GM10266 (cell line): ENCODE results near the gene ZBTB40.

Source experiments
- DNase-seq: peaks from one replicate; pipeline ENCODE4 v3.0.0; 2012; ENCODE audit errors: extremely low spot score
- CTCF ChIP-seq: IDR thresholded peaks from 2 replicates; pipeline ENCODE4 v1.5.1; 2012; ENCODE audit warnings: mild to moderate bottlenecking, low read depth; ENCODE audit not compliant: control insufficient read depth, insufficient read depth; ENCODE audit errors: missing control alignments

ZBTB40 gene

GRCh38 chr1:22485431-22485830 is 33.8 kb downstream of the ZBTB40 start:
- no peak for DNase-seq
- TF ChIP-seq CTCF = no peak

GRCh38 chr1:22487781-22488180 is 36.1 kb downstream of the ZBTB40 start:
- no peak for TF ChIP-seq CTCF
- no peak for DNase-seq

GRCh38 chr1:22488319-22488718 is 36.7 kb downstream of the ZBTB40 start:
- no peak for DNase-seq
- TF ChIP-seq CTCF = no peak

- no peak for DNase-seq
- no peak for TF ChIP-seq CTCF
These were observed 37.6 kb downstream of the ZBTB40 start for GRCh38 chr1:22489278-22489677.

- DNase-seq = no peak
- TF ChIP-seq CTCF = no peak
These were observed 38.2 kb downstream of the ZBTB40 start for GRCh38 chr1:22489823-22490222.

GRCh38 chr1:22490309-22490708 is 38.7 kb downstream of the ZBTB40 start:
- no peak for TF ChIP-seq CTCF
- DNase-seq = no peak

GRCh38 chr1:22491995-22492715 is 40.5 kb downstream of the ZBTB40 start:
- DNase-seq = no peak
- TF ChIP-seq CTCF = no peak
